Stimulated activated CD4-positive, alpha-beta T cell treated with anti-CD3 and anti-CD28 coated beads, Interleukin-12 subunit alpha, Interleukin-12 subunit beta, amount 100 ng/mL, for 48 hours (primary cell): ENCODE measurements around the gene YPEL5.

Experiments
- DNase-seq, 3 donors: peaks; one replicate each; pipeline ENCODE4 v3.0.0-alpha.2; 2020; ENCODE audit warnings: low read depth in 2 of 3, low spot score in 1 of 3

Gene YPEL5

DNA sequence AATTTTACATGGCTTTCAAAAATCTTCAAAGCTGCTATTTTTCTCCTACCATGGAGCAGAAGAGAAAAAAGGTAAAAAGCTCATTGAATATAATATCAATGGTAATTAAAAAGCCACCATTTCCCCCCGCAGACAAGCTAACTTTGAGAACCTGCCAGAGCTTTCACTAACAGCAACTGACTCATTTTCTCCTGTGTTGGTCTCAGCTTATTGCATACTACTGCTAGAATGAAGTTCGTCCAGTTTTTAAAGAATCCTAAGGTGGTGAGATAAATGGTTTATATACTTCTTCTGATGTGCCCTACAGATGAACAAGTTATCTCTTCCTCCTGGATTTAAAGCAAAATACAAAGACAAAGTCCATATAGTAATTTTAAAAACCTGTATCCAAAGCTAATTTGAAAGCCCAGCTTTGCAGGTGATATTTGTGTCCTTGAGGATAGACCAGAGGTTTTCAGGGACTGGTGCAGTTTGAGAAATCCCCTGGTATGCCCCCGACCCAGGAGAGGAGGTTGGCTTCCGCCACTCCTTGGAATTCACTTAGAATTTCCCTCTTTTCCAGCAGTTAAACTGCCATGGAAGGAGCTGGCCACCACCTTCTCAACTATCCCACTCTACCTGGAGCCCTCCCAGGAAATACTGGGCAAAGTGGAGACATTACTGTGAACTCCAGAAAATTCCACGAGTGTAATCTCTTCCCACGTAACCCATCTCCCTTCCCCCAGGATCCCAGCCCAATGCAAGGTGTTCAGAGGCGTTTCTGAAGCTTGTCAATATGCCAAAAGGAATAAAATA, 17.5 kb downstream of the YPEL5 start:
- DNase-seq: no peak

DNA sequence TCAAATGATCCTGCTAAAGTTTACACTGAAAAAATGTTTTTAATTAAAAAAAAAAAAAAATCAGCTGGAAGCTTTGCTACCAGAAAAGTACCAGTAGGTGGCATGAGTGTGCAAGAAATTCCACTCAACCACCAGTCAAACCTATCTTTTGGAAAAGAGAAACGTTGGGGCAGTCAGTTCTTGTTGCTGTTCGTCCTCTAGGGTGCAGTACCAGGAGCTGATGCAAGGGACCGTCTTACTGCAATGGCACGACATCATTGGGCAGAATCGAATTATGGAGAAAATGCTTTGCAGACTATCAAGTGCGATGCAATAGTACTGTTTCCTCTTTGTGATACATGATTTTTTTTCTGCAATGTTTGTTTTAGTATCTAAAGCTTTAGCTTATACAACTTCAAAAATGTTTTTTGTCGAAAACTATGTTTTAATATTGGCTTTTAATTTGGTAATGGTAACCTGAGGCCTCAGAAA, 18.3 kb downstream of the YPEL5 start:
- DNase-seq: peak; percentile 37 to 68 (median 44)

DNA sequence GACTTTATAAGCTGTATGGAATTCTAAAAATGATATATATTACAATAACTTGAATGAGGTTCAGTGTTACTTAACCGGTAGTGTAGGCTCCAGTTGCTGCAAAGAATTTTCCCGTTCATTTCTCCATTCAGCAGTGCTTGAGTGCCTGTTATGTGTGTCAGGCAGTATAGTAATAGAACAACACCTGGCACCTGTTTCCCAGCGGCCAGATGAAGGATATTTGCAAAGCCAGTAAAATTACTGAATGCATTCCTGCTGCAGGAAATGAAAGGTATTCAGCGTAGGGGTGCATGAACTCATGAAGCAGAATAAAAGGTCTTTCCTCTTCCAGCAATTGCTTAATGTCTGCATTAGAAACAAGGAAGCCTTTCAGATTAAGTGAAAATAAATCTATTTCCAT, 18.8 kb downstream of the YPEL5 start:
- no peak for DNase-seq

DNA sequence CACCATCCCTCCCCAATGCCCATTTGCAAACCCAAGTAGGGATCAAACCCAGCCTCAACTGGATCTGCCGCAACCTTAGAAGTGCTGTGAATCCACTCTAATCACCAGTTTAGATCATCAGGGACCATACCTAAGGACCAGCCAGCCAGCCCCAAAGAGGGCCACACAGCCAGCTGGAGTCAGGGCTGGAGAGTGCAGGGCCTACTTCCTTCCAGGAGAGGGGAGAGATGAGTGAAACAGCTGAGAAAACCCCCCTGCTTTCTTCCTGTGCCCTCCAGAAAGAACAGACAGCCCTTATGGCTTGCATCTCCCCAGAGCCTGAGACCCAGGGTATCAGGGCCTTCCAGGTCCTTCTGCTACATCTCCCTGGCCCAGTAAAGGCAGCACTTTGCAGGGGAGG, 25.8 kb downstream of the YPEL5 start:
- no peak for DNase-seq

DNA sequence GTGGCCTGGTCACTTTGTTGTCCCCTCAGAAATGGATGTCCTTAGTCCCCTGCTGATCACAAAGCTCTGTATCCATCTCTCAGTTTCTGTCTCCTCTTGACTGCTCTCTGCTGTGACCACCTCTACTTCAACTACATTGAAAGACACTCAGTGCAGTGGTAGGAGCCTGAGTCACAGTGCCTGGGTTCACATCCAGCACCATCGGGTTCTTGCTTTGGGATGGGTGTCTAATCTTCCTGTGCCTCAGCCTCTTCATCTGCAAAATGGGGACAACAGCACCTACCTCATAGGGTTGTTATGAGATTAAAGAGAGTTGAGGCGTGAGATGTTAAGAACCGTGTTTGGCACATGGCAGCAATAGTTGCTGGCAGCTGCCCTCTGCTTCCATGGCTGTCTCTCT, 30.6 kb downstream of the YPEL5 start:
- no peak for DNase-seq

DNA sequence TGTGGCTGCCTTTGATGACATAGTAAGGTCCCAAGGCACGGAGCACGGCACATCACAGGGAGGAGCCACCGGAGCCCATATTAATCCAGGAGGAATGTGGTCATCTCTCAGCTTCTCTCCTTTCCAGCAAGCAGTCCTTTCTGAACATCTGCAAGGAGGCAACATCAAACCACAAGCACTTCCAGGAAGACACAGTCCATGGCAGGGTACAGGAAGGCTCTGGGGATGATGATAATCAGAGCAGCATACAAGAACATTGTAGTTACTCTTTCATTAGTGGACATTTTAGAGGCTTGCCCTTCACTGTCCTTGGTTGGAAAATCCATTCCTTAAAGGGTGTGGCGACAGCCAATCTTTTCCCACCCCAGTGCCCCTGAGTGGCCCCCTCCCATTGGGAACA, 31.1 kb downstream of the YPEL5 start:
- no peak for DNase-seq

DNA sequence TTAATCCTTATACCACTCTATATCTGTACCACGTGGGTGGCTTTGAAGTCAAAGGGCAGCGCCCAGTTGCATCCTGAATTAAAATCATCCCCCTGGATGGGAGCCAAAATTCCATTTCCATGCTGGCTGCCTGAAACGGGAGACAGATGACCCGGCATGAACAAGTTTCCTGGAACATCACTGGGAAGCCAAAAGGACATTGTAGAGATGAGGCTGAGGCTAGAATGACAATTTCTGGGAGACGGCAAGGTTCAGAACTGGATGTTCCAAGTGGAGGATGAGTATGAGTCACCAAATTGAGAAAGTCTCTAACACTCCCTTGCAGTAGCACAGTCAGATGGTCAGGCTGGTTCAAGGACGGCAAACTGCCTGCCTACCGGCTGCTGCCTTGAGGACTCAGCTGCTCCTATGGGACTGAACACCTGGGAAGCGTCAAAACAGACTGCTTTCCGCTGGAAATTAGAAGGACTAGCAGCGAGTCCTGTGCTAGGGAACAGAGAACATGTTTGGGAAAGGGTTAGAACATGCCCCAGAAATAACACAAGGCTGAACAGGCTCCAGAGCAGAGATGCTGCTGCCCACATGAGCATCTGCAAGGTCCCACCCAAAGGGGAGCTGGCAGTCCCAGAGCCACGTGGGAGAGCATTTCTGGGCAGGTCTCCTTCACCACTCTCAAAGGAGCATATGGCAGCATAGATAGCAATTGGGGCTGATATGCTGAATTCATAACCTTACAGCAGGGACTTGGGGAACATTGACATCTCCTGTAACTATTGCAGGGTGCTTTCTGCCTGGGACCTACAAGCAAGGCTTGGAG, 32.0 kb downstream of the YPEL5 start:
- DNase-seq: no peak

DNA sequence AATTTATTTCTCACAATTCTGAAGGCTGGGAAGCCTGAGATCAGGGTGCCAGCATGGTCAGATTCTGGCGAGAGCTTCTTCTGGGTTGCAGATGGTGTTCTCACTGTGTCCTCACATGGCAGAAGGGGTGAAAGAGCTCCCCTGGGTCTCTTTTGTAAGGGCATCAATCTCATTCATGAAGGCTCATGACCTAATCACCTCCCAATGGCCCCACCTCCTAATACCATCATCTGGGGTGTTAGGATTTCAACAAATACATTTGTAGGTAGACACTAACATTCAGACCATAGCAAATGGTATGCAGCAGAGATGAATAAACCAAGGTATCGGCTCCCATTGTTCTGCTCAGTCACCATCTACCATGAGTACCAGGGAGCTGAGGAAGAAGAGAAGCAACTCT, 32.7 kb downstream of the YPEL5 start:
- no peak for DNase-seq

DNA sequence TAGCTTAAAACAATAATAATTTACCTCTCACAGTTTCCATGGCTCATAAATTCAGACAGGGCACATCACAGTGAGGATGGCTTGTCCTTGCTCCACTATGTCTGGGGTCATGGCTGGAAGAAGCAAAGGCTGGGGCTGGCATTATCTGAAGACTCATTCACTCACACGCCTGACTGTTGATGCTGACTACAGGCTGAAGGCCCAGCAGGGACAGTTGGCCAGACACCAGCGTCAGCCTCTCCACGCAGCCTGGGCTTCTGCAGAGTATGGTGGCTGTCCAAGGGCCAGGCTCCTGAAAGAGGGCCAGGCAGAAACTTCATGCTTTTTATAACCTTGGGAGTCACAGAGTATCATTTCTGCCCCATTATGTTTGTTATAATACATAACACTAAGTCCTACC, 33.4 kb downstream of the YPEL5 start:
- no peak for DNase-seq

DNA sequence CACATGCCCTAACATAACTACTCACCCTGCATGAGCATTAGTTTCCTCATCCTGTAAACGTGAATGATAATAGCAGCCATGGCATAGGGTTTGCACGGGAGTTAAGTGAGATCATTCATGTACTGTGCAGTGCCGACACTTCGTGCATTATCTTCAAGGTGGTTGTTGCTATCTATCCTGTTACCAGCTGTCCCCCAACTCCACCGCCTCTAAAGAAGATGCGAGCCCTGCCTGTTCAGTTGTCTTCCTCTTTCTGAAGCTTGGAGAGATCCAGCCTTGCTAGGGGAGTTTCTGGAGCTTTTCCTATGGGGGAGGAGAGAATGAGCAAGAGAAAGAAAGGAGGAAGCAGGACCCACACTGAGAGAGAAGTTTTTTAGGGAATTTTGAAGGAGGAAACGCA, 34.4 kb downstream of the YPEL5 start:
- no peak for DNase-seq

DNA sequence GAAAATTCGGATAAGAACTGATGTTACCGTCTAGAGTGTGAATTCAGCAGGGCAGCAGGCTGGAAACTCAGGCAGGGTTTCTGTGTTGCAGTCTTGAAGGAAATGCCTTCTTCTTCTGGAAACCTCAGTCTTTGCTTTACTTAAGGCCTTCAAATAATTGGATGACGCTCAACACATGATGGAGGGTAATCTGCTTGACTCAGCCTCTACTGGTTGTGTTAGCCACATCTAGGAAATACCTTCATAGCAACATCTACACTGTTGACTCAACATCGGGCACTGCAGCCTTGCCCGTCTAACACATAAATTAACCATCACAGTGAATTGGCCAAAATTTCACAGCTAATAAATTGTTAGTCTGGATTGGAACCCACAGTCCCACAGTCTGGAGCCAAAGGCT, 37.2 kb downstream of the YPEL5 start:
- no peak for DNase-seq

DNA sequence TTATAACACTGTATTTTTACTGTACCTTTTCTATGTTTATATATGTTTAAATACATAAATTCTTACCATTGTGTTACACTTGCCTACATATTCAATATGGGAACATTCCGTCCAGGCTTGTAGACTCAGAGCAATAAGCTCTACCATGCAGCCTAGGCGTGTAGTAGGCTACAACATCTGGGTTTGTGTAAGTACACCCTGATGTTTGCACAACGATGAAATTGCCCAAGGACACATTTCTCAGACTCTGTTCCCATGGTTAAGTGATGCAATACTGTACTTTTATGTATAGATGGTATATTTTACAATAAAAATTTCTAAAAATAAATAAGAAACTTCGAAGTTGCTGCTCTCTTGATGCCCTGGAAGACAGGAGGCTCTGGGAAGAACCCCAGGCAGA, 38.4 kb downstream of the YPEL5 start:
- no peak for DNase-seq

DNA sequence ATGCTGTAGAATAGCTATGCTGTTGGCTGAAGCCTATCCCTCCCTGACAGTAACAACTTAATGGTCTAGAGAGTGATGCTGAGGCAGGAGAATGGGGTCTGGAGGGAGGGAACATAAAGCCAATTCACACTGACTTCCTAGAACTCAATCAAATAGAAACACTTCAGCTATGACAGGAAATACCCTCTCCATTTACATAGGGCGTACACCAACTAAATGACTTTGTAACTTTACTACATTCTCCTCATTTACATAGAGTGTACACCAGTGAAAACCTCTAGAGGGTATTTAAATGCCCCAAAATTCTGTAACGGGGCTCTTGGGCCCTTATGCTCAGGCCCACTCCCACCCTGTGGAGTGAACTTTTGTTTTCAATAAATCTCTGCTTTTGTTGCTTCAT, 41.5 kb downstream of the YPEL5 start:
- DNase-seq: no peak

DNA sequence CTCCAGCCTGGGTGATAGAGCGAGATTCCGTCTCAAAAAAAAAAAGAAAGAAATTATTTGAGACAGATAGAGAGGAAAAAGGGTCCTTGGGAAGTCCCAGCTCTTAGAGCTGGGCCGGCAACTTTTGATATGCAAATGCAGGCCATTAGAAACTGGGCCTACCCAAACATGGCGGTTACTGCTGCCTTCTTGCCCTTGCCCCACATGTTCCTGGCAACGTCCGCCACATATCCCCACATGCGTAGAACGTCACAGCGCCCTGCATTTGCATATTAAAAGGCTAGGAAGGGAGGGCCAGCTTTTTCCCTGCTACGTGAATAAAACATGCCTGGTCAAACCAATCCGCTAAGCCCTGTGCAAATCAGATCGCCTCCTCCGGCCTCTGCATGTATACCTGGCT, 43.8 kb downstream of the YPEL5 start:
- DNase-seq: no peak

DNA sequence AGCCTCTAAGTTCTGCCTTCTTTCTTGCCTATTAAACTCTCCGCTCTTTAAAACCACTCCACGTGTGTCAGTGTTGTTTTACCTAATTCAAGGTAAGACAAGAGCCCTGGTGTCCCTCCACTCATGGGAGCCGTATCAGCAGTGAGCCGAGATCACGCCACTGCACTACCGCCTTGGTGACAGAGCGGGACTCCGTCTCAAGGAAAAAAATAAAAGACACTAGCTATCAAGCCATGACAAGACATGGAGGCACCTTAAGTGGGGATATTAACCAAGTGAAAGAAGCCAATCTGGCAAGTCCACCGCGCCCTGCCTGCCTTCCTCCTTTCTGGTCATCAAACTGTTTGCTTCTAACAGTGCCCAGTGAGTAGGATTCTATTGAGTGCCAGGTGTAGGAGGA, 44.3 kb downstream of the YPEL5 start:
- DNase-seq: no peak

DNA sequence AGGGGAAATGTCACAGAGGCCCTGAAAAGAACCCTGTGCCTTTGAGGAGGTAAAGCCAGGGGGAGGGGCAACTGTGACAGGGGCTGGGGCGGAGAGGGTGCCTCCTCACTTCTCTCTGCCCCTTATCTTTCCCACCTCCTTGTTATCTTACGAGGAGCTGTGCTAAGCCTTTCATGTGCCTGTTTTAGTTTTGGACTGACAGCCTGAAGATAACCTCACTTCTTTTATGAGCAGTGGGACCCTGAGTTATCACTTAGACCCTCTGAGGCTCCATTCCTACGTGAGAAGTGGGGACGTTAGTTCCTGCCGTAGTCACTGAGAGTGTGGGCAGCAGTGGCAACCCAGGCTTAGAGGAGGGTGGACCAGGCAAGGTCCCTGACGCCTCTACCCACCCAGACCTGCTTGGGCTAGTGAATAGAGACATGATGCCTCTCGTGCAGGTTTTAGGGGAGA, 45.0 kb downstream of the YPEL5 start:
- DNase-seq: no peak

DNA sequence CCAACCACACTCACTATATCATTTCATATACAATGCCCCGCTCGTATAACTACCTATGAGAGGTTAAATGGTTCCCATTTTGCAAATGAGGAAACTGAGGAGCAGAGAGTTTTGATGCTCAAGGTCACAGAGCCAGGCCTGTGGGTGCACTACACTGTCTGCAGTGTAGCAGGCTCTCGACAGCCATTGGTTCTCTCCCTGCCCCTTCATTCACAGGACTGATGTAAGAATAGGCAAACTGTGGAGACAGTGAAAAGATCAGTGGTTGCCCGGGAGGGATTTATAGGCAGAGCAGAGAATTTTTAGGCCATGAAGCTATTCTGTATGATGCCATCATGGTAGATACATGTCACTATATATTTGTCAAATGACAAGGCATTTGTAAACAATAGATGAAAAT, 45.5 kb downstream of the YPEL5 start:
- no peak for DNase-seq

DNA sequence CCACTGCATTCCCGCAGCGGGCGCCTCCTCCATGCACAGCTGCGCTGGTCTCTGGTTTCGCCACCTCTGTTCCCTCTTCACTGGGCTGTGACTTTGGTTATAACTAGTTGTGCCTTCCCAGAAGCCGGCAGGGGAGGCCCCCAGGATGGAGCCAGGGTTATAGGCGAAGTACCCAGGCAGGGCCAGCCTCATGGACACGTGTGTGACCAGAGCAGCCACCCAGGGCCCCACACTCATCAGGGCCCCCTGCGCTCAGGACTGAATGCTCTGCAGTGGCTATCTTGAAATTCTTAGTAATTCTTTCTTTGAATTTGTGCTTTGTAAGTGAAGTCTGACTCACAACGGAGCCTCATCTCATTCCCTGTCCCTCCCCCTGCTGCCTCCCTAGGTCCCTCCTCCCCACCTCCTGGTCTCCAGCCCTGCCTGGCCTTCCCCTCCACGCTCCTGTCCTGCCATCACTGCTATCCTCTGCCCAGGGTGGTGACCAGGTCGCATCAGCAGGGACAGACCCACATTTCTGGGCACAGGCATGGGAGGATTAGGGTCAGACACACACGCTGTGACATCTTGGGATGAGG, 46.4 kb downstream of the YPEL5 start:
- no peak for DNase-seq

DNA sequence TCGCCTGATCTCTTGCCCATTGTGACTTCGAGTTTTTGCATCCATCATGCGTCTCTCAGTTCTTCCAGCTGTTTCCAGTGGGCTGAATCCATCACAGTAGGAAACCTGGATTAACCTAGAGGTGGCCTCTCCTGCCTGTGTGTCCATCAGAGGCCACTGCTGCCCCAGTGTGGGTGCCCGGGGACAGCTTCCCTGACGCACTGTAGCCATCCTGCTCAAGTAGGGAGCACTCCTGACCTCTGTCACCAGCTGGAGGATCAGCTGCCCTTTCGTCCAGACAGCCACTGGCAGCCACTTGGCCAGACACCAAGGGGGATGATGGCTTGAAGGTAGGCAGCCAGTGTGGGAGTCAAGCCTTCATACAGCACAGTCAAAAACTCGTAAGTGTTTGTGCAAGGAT, 47.6 kb downstream of the YPEL5 start:
- DNase-seq: no peak

DNA sequence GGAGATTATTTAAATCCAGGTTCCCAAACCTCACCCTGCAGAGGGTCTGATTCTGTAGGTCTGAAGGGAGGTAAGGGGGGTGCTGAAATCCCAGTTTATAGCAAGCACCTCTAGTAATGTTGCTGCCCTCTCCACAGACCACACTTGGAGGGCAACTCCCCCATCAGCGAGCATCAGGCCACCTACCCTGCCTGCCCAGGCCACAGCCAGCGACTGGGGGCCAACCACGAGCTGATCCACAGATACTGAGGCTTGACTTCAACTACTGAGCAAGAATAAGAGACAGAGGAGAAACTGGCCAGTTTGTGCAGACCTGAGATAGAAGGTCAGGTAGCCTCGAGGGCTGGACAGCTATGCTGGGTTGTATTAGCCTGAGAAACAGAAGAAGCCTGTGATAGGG, 48.2 kb downstream of the YPEL5 start:
- DNase-seq: no peak

DNA sequence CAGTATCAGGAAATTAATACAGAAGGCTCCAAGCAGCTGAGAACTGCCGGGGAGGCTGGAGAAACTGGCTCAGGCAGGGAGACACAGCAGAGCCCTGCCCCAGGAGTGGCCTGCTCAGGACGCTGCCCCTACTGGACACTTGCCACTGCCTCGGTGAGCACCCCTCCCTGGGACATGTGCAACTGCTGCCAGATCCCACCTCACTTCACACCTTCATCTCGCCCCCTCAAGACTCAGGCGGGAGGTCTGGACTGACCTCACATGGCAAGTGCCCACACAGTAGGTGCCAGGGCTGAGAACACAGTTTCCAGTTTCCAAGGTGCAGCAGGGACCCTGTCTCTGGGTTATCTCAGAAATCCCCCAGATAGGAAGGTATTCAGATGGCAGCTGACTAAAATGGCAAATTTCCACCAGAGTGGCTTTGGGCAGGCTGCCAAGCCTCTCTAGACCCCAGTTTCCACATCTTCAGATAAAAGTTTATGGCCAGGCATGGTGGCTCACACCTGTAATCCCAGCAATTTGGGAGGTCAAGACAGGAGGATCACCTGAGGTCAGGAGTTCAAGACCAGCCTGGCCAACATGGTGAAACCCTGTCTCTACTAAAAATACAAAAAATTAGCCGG, 50.9 kb downstream of the YPEL5 start:
- DNase-seq: no peak

DNA sequence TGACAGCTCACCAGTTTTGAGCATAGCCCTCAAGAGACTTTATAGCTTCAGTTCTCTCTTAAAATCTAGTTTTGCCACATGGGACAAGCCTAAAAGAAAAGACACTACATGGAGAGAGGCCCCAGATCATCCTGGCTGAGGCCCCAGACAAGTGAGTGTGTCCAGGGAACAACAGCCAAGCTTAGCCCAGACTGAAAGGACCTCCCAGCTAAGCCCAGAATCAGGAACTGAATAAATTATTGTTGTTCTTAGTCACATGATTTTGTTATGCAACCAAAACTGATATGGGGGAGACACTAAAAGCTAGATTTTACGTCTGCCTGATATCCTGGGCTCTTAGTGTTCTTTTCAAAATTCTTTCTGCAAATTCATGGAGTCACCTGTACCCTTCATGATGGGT, 55.2 kb downstream of the YPEL5 start:
- no peak for DNase-seq
